Measurements from ENCODE around the gene FBL. TPM values are rescaled to one million over a fixed set of nuclear protein-coding genes. Genes with fewer than 3 reads are reported as not detected.
"Not testable (repeated sequence)": the region's sequence is repeated elsewhere in the genome, so short reads cannot be mapped to it uniquely, and the experiment has no call there.

FBL gene
- total RNA-seq, 1 experiment from 2014 or later, result 502 TPM

DNA sequence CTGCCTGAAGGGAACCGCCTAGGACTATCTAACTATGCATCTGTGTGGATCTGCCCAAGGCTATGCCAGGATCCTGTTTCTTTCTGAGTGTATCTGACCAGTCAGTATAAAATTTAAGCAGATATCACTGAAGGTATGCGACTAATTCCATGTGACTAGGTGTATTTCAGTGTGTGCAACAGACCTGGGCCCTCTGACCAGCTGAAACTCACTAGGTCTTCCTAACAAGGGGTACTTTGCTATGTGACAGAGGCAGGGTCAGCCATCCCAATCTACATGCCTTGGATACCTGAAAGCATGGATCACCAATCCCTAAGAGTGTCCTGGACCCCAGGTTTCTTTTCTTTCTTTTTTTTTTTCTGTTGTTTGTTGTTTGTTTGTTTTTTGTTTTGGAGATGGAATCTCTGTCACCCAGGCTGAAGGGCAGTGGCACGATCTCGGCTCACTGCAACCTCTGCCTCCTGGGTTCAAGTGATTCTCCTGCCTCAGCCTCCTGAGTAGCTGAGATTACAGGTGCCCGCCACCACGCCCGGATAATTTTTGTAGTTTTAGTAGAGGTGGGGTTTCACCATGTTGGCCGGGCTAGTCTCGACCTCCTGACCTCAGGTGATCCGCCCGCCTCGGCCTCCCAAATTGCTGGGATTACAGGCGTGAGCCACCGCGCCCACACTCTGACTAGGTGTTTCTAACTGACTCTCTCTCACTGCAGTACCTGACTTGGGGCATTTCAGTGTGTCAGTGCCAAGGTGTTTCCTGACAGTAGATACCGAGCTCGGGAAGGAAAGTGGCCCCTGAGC, 44.8 kb upstream of the FBL start:
- Mint-ChIP-seq H3K36me3 (ENCODE audit: insufficient read depth, unreplicated experiment) (no peaks in the 10 kb centered on the region), H3K4me3 (ENCODE audit: unreplicated experiment) (no peak overlapping the region), H3K27me3 (ENCODE audit: insufficient read depth, unreplicated experiment) (no peaks in the 10 kb centered on the region), H3K4me1 (ENCODE audit: insufficient read depth, unreplicated experiment) (no peaks in the 10 kb centered on the region), H3K27ac (ENCODE audit: low read depth, unreplicated experiment) (no peak overlapping the region), H3K9me3 (ENCODE audit: unreplicated experiment) (no peaks in the 10 kb centered on the region)
- no TSS peak for BruUV-seq (replicated peaks)
- no peak for DNase-seq (ENCODE audit: unreplicated experiment)
- TF ChIP-seq, protein P1, sequence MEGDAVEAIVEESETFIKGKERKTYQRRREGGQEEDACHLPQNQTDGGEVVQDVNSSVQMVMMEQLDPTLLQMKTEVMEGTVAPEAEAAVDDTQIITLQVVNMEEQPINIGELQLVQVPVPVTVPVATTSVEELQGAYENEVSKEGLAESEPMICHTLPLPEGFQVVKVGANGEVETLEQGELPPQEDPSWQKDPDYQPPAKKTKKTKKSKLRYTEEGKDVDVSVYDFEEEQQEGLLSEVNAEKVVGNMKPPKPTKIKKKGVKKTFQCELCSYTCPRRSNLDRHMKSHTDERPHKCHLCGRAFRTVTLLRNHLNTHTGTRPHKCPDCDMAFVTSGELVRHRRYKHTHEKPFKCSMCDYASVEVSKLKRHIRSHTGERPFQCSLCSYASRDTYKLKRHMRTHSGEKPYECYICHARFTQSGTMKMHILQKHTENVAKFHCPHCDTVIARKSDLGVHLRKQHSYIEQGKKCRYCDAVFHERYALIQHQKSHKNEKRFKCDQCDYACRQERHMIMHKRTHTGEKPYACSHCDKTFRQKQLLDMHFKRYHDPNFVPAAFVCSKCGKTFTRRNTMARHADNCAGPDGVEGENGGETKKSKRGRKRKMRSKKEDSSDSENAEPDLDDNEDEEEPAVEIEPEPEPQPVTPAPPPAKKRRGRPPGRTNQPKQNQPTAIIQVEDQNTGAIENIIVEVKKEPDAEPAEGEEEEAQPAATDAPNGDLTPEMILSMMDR (IDR thresholded peaks at IDR 0.05; ENCODE audit: unreplicated experiment), result no peak
- ChIA-PET CTCF (interaction anchor here (0.6 kb wide), 2 partner anchors 16 to 64 kb away, joined by 3 to 4 read pairs; no protein-coding TSS in a partner anchor), POLR2A (no interaction called here)
- intact Hi-C loops (cut with micrococcal nuclease), result no loop called here

DNA sequence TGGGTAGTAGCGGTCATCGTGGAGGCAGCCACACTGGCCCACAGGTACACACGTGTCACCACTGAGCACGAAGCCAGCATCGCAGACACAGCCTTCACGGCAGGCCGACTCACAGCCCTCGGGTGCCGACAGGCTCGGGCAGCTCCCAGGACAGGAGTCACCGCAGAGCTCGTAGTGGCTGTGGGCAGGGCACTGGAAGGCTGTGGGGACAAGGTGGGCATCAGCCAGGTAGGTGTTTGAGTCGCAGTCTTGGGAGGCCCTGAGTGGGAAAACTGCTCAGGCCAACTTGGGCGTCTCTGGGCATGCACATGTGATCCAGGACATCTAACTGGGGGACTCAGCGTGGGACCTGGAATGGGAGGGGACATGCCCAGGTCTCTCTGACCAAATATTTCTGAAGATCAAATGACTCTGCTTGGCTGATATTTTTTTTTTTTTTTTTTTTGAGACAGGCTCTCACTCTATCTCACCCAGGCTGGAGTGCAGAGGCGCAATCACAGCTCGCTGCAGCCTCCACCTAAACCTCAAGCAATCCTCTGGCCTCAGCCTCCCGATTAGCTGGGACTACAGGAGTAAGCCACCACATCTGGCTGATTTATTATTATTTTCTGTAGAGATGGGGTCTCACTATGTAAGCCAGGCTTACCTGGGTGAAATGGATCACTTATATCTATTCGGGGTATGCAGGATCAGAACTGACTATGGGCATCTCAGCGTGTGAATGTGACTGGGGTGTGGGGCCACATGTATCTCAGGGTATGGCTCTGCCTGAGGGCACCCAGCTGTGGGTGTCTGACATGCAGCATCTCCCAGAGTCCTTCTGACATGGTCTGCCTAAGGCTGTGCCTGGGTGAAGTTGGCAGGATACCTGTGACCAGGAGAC, 43.9 kb upstream of the FBL start:
- DNase-seq (ENCODE audit: unreplicated experiment); H3K27me3 Mint-ChIP-seq (ENCODE audit: insufficient read depth, unreplicated experiment); H3K36me3 Mint-ChIP-seq (ENCODE audit: insufficient read depth, unreplicated experiment); H3K27ac Mint-ChIP-seq (ENCODE audit: low read depth, unreplicated experiment); H3K4me3 Mint-ChIP-seq (ENCODE audit: unreplicated experiment); BruUV-seq (replicated peaks); H3K9me3 Mint-ChIP-seq (ENCODE audit: unreplicated experiment); H3K4me1 Mint-ChIP-seq (ENCODE audit: insufficient read depth, unreplicated experiment); intact Hi-C loops (cut with micrococcal nuclease): not testable (repeated sequence)
- POLR2A ChIA-PET, result interaction anchor here (0.6 kb wide), 1 partner anchor 415 kb away, joined by 3 read pairs; no protein-coding TSS in a partner anchor
- CTCF ChIA-PET, result interaction anchor here (0.6 kb wide), 2 partner anchors 17 to 46 kb away, joined by 3 to 4 read pairs; no protein-coding TSS in a partner anchor

DNA sequence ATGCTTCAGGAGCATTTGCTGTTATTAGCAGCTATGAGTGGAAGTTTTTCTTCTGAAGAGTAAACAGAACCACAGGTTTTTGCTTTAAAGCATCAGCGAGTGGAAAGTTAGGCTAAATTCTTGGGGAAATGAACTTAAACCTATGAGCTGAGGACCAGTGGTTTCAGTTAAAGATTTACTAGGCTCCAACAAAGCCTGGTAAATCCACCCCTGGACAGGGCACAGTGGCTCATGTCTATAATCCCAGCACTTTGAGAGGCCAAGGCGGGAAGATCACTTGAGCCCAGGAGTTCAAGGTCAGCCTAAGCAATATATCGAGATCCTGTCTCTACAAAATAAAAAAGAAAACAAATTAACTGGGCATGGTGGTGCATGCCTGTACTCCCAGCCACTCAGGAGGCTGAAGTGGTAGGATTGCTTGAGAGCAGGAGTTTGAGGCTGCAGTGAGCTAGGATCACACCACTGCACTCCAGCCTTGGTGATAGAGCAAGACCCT, 41.3 kb upstream of the FBL start:
- H3K27me3 Mint-ChIP-seq (ENCODE audit: insufficient read depth, unreplicated experiment); H3K4me1 Mint-ChIP-seq (ENCODE audit: insufficient read depth, unreplicated experiment); H3K27ac Mint-ChIP-seq (ENCODE audit: low read depth, unreplicated experiment); CTCF ChIA-PET; H3K36me3 Mint-ChIP-seq (ENCODE audit: insufficient read depth, unreplicated experiment); POLR2A ChIA-PET; intact Hi-C loops (cut with micrococcal nuclease); BruUV-seq (replicated peaks); DNase-seq (ENCODE audit: unreplicated experiment); H3K9me3 Mint-ChIP-seq (ENCODE audit: unreplicated experiment); H3K4me3 Mint-ChIP-seq (ENCODE audit: unreplicated experiment): not testable (repeated sequence)

DNA sequence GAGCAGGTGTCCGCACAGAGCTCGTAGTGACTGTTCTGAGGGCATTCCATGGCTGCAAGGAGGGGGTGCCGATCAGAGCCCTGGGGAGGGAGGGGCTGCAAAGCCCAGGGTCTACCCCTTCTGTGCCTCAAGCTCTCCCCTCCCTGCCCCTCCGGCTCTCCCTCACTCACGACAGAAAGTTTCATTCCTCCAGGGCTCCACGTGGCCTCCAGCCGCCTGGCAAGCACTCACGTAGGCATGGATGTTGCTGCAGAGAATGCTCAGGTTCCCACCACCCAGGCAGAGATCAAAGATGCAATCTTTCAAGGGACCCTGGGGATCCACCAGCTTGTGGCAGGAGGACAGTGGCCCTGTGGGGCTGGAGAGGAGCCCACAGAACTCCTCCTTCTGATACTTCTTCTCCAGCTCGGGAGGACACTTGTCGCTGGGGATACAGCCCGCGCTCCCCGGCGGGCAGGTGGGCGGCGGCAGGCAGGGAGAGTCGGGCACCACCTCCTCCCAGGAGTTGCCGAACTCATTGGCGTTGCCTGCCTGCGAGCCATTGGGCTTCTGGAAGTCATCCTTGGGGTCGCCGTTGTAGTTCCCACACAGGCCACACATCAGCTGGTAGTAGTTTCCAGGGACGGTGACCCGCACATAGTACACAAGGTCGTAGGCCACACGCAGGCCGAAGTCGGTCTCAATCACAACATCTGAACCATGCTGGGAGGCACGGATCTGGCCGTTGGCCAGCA, 39.8 kb upstream of the FBL start:
- H3K4me1 Mint-ChIP-seq (ENCODE audit: insufficient read depth, unreplicated experiment); CTCF ChIA-PET; H3K4me3 Mint-ChIP-seq (ENCODE audit: unreplicated experiment); H3K27me3 Mint-ChIP-seq (ENCODE audit: insufficient read depth, unreplicated experiment); POLR2A ChIA-PET; H3K36me3 Mint-ChIP-seq (ENCODE audit: insufficient read depth, unreplicated experiment); DNase-seq (ENCODE audit: unreplicated experiment); intact Hi-C loops (cut with micrococcal nuclease); H3K9me3 Mint-ChIP-seq (ENCODE audit: unreplicated experiment); BruUV-seq (replicated peaks); H3K27ac Mint-ChIP-seq (ENCODE audit: low read depth, unreplicated experiment): not testable (repeated sequence)

DNA sequence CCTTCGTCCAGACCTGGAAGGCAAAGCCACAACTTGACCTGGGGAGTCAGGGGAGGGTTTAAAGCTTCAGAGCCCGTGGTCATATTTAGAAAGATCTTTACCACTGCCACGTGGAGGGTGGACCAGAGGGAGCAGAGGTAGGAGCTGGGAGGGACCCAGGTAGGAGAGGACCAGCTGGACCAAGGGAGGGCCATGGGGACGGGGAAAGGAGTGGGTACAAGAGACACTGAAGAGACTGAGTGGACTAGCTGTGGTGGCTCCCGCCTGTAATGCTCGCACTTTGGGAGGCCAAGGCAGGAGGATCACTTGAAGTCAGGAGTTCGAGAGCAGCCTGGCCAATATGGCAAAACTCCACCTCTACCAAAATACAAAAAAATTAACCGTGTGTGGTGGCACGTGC, 38.5 kb upstream of the FBL start:
- H3K36me3 Mint-ChIP-seq (ENCODE audit: insufficient read depth, unreplicated experiment); H3K4me3 Mint-ChIP-seq (ENCODE audit: unreplicated experiment); POLR2A ChIA-PET; intact Hi-C loops (cut with micrococcal nuclease); H3K4me1 Mint-ChIP-seq (ENCODE audit: insufficient read depth, unreplicated experiment); DNase-seq (ENCODE audit: unreplicated experiment); CTCF ChIA-PET; BruUV-seq (replicated peaks); H3K9me3 Mint-ChIP-seq (ENCODE audit: unreplicated experiment); H3K27me3 Mint-ChIP-seq (ENCODE audit: insufficient read depth, unreplicated experiment); H3K27ac Mint-ChIP-seq (ENCODE audit: low read depth, unreplicated experiment): not testable (repeated sequence)

DNA sequence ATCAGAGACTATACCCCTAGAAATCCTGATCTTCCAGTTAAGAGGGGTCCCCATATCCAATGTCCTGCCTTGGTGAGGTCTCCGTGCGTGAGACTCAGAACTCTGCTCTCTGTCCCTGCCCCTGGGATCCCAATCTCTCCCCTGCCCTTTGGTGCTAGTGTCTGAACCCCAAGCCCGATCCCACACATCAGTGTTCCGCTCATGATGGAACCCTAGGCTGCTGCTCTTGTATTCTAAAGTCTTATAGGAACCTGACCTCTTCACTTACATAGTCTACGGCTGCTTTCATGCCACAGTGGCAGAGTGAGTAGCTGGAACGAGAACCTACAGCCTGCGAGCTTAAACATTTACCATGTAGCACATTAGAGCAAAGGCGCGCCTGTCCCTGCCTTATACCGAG, 36.5 kb upstream of the FBL start:
- intact Hi-C loops (cut with micrococcal nuclease); H3K4me1 Mint-ChIP-seq (ENCODE audit: insufficient read depth, unreplicated experiment); H3K27ac Mint-ChIP-seq (ENCODE audit: low read depth, unreplicated experiment); BruUV-seq (replicated peaks); DNase-seq (ENCODE audit: unreplicated experiment); POLR2A ChIA-PET; H3K9me3 Mint-ChIP-seq (ENCODE audit: unreplicated experiment); H3K4me3 Mint-ChIP-seq (ENCODE audit: unreplicated experiment); H3K36me3 Mint-ChIP-seq (ENCODE audit: insufficient read depth, unreplicated experiment); CTCF ChIA-PET: not testable (repeated sequence)
- peaks cover 13% of the 10 kb centered on the region for H3K27me3 Mint-ChIP-seq (ENCODE audit: insufficient read depth, unreplicated experiment)

Data from MCF 10A (cell line).